Neuronal stem cell (in vitro differentiated cells): ENCODE measurements around the gene NSF.
"Not testable (repeated sequence)": the region's sequence is repeated elsewhere in the genome, so short reads cannot be mapped to it uniquely, and the experiment has no call there.

ENCODE experiments used
- DNase-seq: peaks from one replicate; pipeline ENCODE4 v3.0.0-alpha.2; 2013; ENCODE audit warnings: low spot score
- H2AFZ ChIP-seq: one replicate; pipeline ENCODE4 v1.6.1; 2013; ENCODE audit warnings: mild to moderate bottlenecking, low read length, inconsistent platforms
- H2AK5ac ChIP-seq: 2 replicates; pipeline ENCODE4 v1.6.1; 2013; ENCODE audit warnings: low read depth, mild to moderate bottlenecking, inconsistent platforms, low read length, moderate library complexity, mixed read lengths
- H2BK120ac ChIP-seq: 2 replicates; pipeline ENCODE4 v1.6.1; 2013; ENCODE audit warnings: low read depth, mild to moderate bottlenecking, inconsistent platforms, low read length, moderate library complexity, mixed read lengths
- H2BK12ac ChIP-seq: one replicate; pipeline ENCODE4 v1.6.1; 2013; ENCODE audit warnings: low read length, inconsistent platforms
- H2BK15ac ChIP-seq: 2 replicates; pipeline ENCODE4 v1.6.1; 2013; ENCODE audit warnings: mild to moderate bottlenecking, low read length, inconsistent platforms, mixed read lengths
- H2BK5ac ChIP-seq: one replicate; pipeline ENCODE4 v1.6.1; 2013; ENCODE audit warnings: inconsistent platforms, mild to moderate bottlenecking, low read length, moderate library complexity
- H3K14ac ChIP-seq: one replicate; pipeline ENCODE4 v1.6.1; 2013; ENCODE audit warnings: low read length, inconsistent platforms
- H3K18ac ChIP-seq: 2 replicates; pipeline ENCODE4 v1.6.1; 2013; ENCODE audit warnings: low read length, inconsistent platforms
- H3K23ac ChIP-seq: 2 replicates; pipeline ENCODE4 v1.6.1; 2013; ENCODE audit warnings: low read depth, mild to moderate bottlenecking, mixed read lengths, low read length, inconsistent platforms; ENCODE audit not compliant: poor library complexity
- H3K27ac ChIP-seq: replicated peaks from 3 replicates; pipeline ENCODE4 v1.5.1; 2013; ENCODE audit warnings: low read length, inconsistent platforms
- H3K27me3 ChIP-seq, 3 experiments: 2 replicates each; pipeline ENCODE4 v1.6.1; 2013; ENCODE audit warnings: low read length in 3 of 3, mild to moderate bottlenecking in 2 of 3, inconsistent platforms in 1 of 3, low read depth in 1 of 3, mixed read lengths in 1 of 3, moderate library complexity in 1 of 3; ENCODE audit not compliant: control insufficient read depth in 3 of 3, insufficient read depth in 3 of 3
- H3K36me3 ChIP-seq, 2 donors: replicated peaks in 1 of 2; 2 replicates each; pipeline ENCODE4 v1.6.1; 2013; ENCODE audit warnings: low read length in 2 of 2; ENCODE audit not compliant: control insufficient read depth in 2 of 2, insufficient read depth in 2 of 2
- H3K4ac ChIP-seq: 2 replicates; pipeline ENCODE4 v1.6.1; 2013; ENCODE audit warnings: inconsistent platforms, mild to moderate bottlenecking, low read length, moderate library complexity
- H3K4me1 ChIP-seq, 2 donors: 1 replicate in 1 of 2; 2 replicates in 1 of 2; pipeline ENCODE4 v1.6.1; 2013; ENCODE audit warnings: low read length in 2 of 2, low read depth in 1 of 2; ENCODE audit not compliant: control insufficient read depth in 2 of 2, insufficient read depth in 1 of 2
- H3K4me2 ChIP-seq: one replicate; pipeline ENCODE4 v1.6.1; 2013; ENCODE audit warnings: mild to moderate bottlenecking, low read length, inconsistent platforms; ENCODE audit not compliant: insufficient read depth, poor library complexity, severe bottlenecking
- H3K4me3 ChIP-seq, 2 donors: 2 replicates each; pipeline ENCODE4 v1.5.1; 2013; ENCODE audit warnings: low read length in 2 of 2, mild to moderate bottlenecking in 2 of 2, inconsistent platforms in 1 of 2, moderate library complexity in 1 of 2
- H3K79me1 ChIP-seq: one replicate; pipeline ENCODE4 v1.6.1; 2013; ENCODE audit warnings: low read depth, mild to moderate bottlenecking, inconsistent platforms, low read length, moderate library complexity
- H3K9ac ChIP-seq: one replicate; pipeline ENCODE4 v1.6.1; 2013; ENCODE audit warnings: mild to moderate bottlenecking, low read depth, low read length, inconsistent platforms; ENCODE audit not compliant: poor library complexity
- H3K9me3 ChIP-seq, 2 donors: replicated peaks in 1 of 2; 2 replicates each; pipeline versions ENCODE3 to v1.6.1; 2013; ENCODE audit warnings: low read length in 2 of 2, mild to moderate bottlenecking in 2 of 2, inconsistent platforms in 1 of 2, low read depth in 1 of 2, mixed read lengths in 1 of 2, moderate library complexity in 1 of 2; ENCODE audit not compliant: control insufficient read depth in 2 of 2, insufficient read depth in 1 of 2
- H4K8ac ChIP-seq: one replicate; pipeline ENCODE4 v1.6.1; 2013; ENCODE audit warnings: low read depth, mild to moderate bottlenecking, inconsistent platforms, low read length, moderate library complexity
- H4K91ac ChIP-seq: one replicate; pipeline ENCODE4 v1.6.1; 2013; ENCODE audit warnings: low read length, low read depth, mild to moderate bottlenecking, inconsistent platforms; ENCODE audit not compliant: poor library complexity
- WGBS, 2 donors: extraction: QIAGEN DNeasy Blood & Tissue Kit; methylation state at CpG; one replicate each; pipeline ENCODE4 v1.1.7; 2013; ENCODE audit warnings: missing lambda C conversion rate in 2 of 2, mixed read lengths in 1 of 2; ENCODE audit not compliant: insufficient read length in 2 of 2, insufficient replicate concordance in 1 of 2; ENCODE audit errors: extremely low coverage in 2 of 2; 5-methylcytosine and 5-hydroxymethylcytosine counted together

NSF gene

DNA sequence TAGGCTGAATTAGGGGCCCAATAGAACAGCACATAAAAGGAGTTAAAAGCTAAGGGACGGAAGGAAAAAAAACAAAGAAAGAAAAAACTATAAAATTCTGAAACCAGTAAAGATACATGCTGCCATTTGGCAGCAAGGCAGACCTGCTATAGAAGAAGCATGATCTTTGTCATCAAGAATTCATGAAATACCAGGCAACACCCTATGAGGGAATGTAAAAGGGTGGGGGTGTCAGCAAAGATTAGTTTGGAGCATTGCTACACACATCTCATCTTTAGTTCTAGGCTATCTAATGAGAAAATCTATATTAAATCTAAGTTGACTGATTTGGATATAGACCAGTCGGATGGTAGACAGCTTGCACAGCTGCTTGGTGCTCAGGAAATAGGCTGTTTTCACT is 73.1 kb downstream of the NSF start:
- not testable (repeated sequence) for H3K4me1 ChIP-seq, H3K9ac ChIP-seq, H4K8ac ChIP-seq, H2BK120ac ChIP-seq, H3K4ac ChIP-seq, H3K23ac ChIP-seq, H3K27ac ChIP-seq, H3K4me3 ChIP-seq, H4K91ac ChIP-seq, H2AK5ac ChIP-seq, H3K4me2 ChIP-seq, H3K79me1 ChIP-seq, H2BK12ac ChIP-seq, H3K27me3 ChIP-seq, H3K36me3 ChIP-seq, H3K14ac ChIP-seq, H3K9me3 ChIP-seq, H2BK5ac ChIP-seq, H3K18ac ChIP-seq, H2AFZ ChIP-seq, H2BK15ac ChIP-seq, DNase-seq
- no CpG with 5 or more reads among the region's 2 CpGs for WGBS, 2 donors

- H2BK5ac ChIP-seq, H3K27ac ChIP-seq, H3K36me3 ChIP-seq, H3K23ac ChIP-seq, H4K91ac ChIP-seq, H4K8ac ChIP-seq, H2BK15ac ChIP-seq, H3K9ac ChIP-seq, H3K4me3 ChIP-seq, H3K14ac ChIP-seq, H3K4ac ChIP-seq, H2BK120ac ChIP-seq, H2AFZ ChIP-seq, H2BK12ac ChIP-seq, H3K4me1 ChIP-seq, H3K79me1 ChIP-seq, H3K4me2 ChIP-seq, H3K27me3 ChIP-seq, H3K9me3 ChIP-seq, H2AK5ac ChIP-seq, H3K18ac ChIP-seq, DNase-seq: not testable (repeated sequence)
- no CpG with 5 or more reads among the region's 5 CpGs for WGBS, 2 donors
These were observed 75.5 kb downstream of the NSF start for GRCh38 chr17:46665969-46666368.

GRCh38 chr17:46670789-46671188 is 80.3 kb downstream of the NSF start:
- not testable (repeated sequence) for H3K4me1 ChIP-seq, H2BK12ac ChIP-seq, H3K23ac ChIP-seq, H3K27ac ChIP-seq, H3K4ac ChIP-seq, H3K4me2 ChIP-seq, H3K36me3 ChIP-seq, H2BK120ac ChIP-seq, H2AK5ac ChIP-seq, H2AFZ ChIP-seq, H4K8ac ChIP-seq, H3K27me3 ChIP-seq, H4K91ac ChIP-seq, H3K4me3 ChIP-seq, H3K79me1 ChIP-seq, H3K9me3 ChIP-seq, DNase-seq, H3K9ac ChIP-seq, H3K14ac ChIP-seq, H2BK5ac ChIP-seq, H3K18ac ChIP-seq, H2BK15ac ChIP-seq
- no CpG with 5 or more reads among the region's 4 CpGs for WGBS, 2 donors

DNA sequence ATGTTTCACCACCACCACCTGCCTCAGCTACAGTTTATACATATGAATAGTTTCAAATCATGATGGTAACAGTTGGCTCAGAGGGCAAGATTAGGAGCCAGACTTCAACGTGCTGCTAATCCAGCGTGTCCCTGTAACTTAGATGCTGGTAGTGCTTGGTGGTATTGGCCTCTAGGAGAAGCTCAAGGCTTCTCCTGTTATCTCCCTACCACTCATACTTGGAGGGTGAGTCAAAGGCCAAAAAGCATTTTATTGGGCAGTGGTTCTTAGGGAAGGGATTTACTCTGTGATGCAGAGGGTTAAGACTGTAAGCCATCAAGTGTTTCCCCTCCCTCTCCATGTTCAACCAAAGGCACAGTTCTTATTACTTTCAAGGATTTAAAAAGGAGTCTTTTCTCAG is 82.3 kb downstream of the NSF start:
- not testable (repeated sequence) for H3K4ac ChIP-seq, H3K9ac ChIP-seq, H3K18ac ChIP-seq, H3K27ac ChIP-seq, H3K4me2 ChIP-seq, H4K8ac ChIP-seq, H3K4me3 ChIP-seq, H4K91ac ChIP-seq, H2AK5ac ChIP-seq, H2BK12ac ChIP-seq, H2BK120ac ChIP-seq, H3K14ac ChIP-seq, H3K23ac ChIP-seq, H3K36me3 ChIP-seq, H3K27me3 ChIP-seq, DNase-seq, H2AFZ ChIP-seq, H3K79me1 ChIP-seq, H2BK15ac ChIP-seq, H3K4me1 ChIP-seq, H3K9me3 ChIP-seq, H2BK5ac ChIP-seq
- no CpG with 5 or more reads among the region's 2 CpGs for WGBS, 2 donors
